Breast epithelium (tissue), 4 donors: ENCODE measurements around the gene LMCD1. TPM values are rescaled to one million over a fixed set of nuclear protein-coding genes. Genes with fewer than 3 reads are reported as not detected.

ENCODE experiments used
- DNase-seq, 2 donors: peaks; one replicate each; pipeline ENCODE4 v3.0.0-alpha.2; 2019; ENCODE audit warnings: low spot score in 2 of 2
- H3K27ac ChIP-seq, 2 donors: fragments of 200-600 bp; sonication (generic) in 1 of 2; one replicate each; pipeline ENCODE4 v1.5.1; 2016 to 2019; ENCODE audit warnings: mild to moderate bottlenecking in 1 of 2
- H3K27me3 ChIP-seq, 2 donors: fragments of 200-600 bp; sonication (generic) in 1 of 2; one replicate each; pipeline versions ENCODE4 v1.5.1 to v1.6.0; 2017 to 2019; ENCODE audit warnings: control low read depth in 1 of 2, mild to moderate bottlenecking in 1 of 2
- H3K36me3 ChIP-seq: fragments of 200-600 bp; one replicate; pipeline ENCODE4 v1.5.1; 2019
- H3K4me1 ChIP-seq, 2 donors: fragments of 200-600 bp; sonication (generic); one replicate each; pipeline ENCODE4 v1.5.1; 2016 to 2019; ENCODE audit warnings: control low read depth in 1 of 2
- H3K4me3 ChIP-seq, 3 donors: fragments of 200-600 bp; sonication (generic); 1 replicate in 2 of 3; 2 replicates in 1 of 3; pipeline ENCODE4 v1.5.1; 2016 to 2019; ENCODE audit warnings: mild to moderate bottlenecking in 3 of 3, moderate library complexity in 2 of 3
- H3K9me3 ChIP-seq, 2 donors: fragments of 200-600 bp; sonication (generic) in 1 of 2; one replicate each; pipeline ENCODE4 v1.5.1; 2016 to 2019; ENCODE audit warnings: control low read depth in 1 of 2
- POLR2A ChIP-seq: fragments of 450-650 bp; IDR thresholded peaks from one replicate; pipeline ENCODE4 v1.6.1; 2016; ENCODE audit warnings: antibody characterized with exemption, mild to moderate bottlenecking, moderate library complexity
- POLR2AphosphoS5 ChIP-seq, 3 donors: sonication (generic); formaldehyde crosslinking; IDR thresholded peaks; one replicate each; pipeline ENCODE4 v1.6.1; 2017; ENCODE audit warnings: antibody characterized with exemption in 3 of 3
- intact Hi-C: fragments of 100-400 bp; cut with DNase I; formaldehyde crosslinking; loops from one replicate; pipeline ENCODE4 v1.15.1; 2023; ENCODE audit warnings: low total_unique reads
- total RNA-seq, 3 donors: library from RNA; depleted of rRNA; stranded (reverse); fragments of >200 nt; gene quantifications; one replicate each; pipeline ENCODE4 v1.1.0, GENCODE V29; 2016
- TF ChIP-seq, protein P1 (sequence below), 3 donors: fragments of 450-650 bp; IDR thresholded peaks; one replicate each; pipeline ENCODE4 v1.5.1; 2016 to 2017; ENCODE audit warnings: antibody characterized with exemption in 3 of 3, mild to moderate bottlenecking in 3 of 3, moderate library complexity in 3 of 3

LMCD1 gene
- total RNA-seq, 3 donors from 2014 or later, result 53.0 to 228 (median 105) TPM

DNA sequence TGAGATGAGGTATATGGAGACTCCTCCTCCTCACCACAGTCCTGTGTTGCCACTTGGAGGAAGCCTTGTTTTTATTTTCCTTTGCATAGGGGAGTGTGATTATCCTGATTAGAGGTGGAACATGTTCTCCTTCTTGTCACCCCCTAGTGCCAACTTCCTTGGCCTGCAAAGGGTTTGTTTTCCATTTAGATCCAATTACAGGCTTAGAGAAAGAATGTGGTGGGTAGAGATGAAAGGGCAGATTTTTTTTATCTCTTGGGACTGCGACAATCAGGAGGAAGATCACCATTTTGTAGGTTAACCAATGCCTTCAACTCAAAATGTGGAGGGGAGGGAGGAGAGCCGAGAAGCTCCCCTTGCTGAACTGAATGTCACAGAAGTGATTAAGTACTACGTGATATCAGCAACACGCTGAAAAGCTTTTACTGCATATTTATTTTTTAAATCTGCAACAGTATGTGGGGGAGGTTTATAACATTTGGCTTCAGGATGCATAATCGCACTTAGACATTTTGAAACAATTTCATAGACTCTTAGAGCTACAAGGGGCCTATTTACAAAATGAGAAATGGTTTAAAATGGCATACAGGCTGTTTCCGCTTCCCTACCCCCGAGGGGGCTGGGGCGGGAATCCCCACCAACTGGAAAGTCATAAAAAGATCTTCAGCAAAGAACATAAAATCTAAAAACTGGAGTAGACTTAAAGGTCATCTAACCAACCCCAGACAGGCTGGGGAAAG lies 2.4 kb downstream of the LMCD1 start:
- Histone ChIP-seq H3K36me3 (no peaks in the 10 kb centered on the region), H3K4me3 (peak overlapping the region; percentile 30 to 50 (median 35)), H3K9me3 (no peaks in the 10 kb centered on the region), H3K4me1 (peaks cover 4 to 21% of the 10 kb centered on the region in 2 donors), H3K27me3 (no peaks in the 10 kb centered on the region), H3K27ac (peak overlapping the region; percentile 67 to 88)
- TF ChIP-seq POLR2AphosphoS5 (IDR thresholded peaks at IDR 0.05) (no peak), POLR2A (no peak)
- TF ChIP-seq, protein P1, sequence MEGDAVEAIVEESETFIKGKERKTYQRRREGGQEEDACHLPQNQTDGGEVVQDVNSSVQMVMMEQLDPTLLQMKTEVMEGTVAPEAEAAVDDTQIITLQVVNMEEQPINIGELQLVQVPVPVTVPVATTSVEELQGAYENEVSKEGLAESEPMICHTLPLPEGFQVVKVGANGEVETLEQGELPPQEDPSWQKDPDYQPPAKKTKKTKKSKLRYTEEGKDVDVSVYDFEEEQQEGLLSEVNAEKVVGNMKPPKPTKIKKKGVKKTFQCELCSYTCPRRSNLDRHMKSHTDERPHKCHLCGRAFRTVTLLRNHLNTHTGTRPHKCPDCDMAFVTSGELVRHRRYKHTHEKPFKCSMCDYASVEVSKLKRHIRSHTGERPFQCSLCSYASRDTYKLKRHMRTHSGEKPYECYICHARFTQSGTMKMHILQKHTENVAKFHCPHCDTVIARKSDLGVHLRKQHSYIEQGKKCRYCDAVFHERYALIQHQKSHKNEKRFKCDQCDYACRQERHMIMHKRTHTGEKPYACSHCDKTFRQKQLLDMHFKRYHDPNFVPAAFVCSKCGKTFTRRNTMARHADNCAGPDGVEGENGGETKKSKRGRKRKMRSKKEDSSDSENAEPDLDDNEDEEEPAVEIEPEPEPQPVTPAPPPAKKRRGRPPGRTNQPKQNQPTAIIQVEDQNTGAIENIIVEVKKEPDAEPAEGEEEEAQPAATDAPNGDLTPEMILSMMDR (IDR thresholded peaks at IDR 0.05), result no peak
- no peak for DNase-seq
- intact Hi-C loops, result no loop called here

DNA sequence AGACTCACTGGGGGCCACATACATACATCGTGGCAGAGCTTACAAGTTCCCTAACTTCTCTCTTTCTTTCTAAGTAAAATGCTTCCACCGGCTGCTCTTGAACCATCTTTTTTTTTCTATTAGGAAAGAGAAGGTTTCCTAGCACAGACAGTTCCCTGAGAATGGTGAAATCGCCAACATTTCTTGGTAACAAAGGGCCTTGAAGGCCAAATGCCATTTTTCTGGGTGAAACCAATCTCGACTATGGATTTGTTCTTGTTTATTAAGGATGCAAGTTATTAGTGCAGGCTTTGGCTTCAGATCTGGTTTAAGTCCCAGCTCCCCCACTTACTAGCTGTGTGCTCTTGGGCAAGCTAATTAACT lies 3.0 kb downstream of the LMCD1 start:
- no peaks in the 10 kb centered on the region for H3K9me3 ChIP-seq
- DNase-seq, result no peak
- H3K27ac ChIP-seq, result peak overlapping the region; percentile 67 to 88
- intact Hi-C loops, result no loop called here
- H3K4me3 ChIP-seq, result peak overlapping the region; percentile 30 to 50 (median 35)
- H3K27me3 ChIP-seq, result no peaks in the 10 kb centered on the region
- H3K36me3 ChIP-seq, result no peaks in the 10 kb centered on the region
- peak in 1 of 3 donors; percentile 28 for TF ChIP-seq POLR2AphosphoS5 (IDR thresholded peaks at IDR 0.05)
- TF ChIP-seq, protein P1 (IDR thresholded peaks at IDR 0.05), result no peak
- H3K4me1 ChIP-seq, result peaks cover 0 to 21% of the 10 kb centered on the region in 2 donors

DNA sequence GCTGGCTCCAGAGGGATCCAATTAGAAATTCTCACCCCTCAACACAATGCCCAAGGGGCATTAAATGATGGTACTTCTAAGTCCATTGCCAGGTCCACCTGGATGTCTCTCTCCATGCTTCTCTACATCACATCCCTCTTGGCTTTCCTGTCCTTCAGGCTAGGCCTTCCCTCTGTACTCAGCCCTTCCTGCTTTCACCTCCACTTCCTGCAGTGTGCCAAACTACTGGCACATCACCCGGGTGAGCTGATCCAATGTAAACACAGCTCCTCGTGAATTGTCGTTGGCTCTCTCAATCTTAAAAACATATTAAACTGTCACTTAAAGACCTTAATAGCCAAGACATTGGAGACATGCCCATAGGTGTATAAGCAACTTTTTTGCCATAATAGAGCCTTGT lies 4.0 kb downstream of the LMCD1 start:
- TF ChIP-seq POLR2AphosphoS5 (IDR thresholded peaks at IDR 0.05), result peak in 1 of 3 donors; percentile 33
- TF ChIP-seq, protein P1 (IDR thresholded peaks at IDR 0.05), result no peak
- TF ChIP-seq POLR2A, result no peak

DNA sequence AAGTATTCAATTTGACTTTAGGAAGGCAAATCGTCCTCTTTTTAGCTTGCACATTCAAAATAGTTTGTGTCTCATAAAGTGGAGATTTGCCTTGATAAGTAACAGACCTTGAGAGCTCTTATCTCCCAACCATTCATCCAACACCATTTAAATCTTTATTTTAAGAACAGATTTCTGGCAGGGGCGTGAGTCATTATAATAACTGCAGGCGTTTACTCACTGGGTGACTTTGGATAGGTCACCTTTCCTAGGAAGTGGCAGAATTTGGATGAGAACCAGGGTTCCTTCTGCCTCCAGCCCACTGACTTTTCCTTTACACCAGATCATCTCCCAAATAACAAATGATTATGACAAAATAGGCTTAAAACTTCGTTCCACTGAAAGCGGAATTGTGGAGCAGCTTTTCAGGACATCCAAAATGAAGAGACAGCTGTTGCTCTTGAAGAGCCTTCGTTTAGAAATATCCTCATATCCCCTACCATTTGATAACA lies 5.0 kb downstream of the LMCD1 start:
- Histone ChIP-seq H3K36me3 (no peaks in the 10 kb centered on the region), H3K9me3 (no peaks in the 10 kb centered on the region), H3K27me3 (no peaks in the 10 kb centered on the region), H3K27ac (peak overlapping the region; percentile 67 to 88), H3K4me1 (peaks cover 0 to 12% of the 10 kb centered on the region in 2 donors), H3K4me3 (no peak overlapping the region)
- no peak for DNase-seq
- TF ChIP-seq POLR2A (no peak), POLR2AphosphoS5 (IDR thresholded peaks at IDR 0.05) (no peak)
- TF ChIP-seq, protein P1 (IDR thresholded peaks at IDR 0.05), result no peak
- intact Hi-C loops, result no loop called here

More for the DNA sequence above, 4.0 kb downstream of the LMCD1 start:
- peaks cover 0 to 12% of the 10 kb centered on the region in 2 donors for H3K4me1 ChIP-seq
- peak in 1 of 2 donors; percentile 55 for DNase-seq
- intact Hi-C loops, result no loop called here
- H3K36me3 ChIP-seq, result no peaks in the 10 kb centered on the region
- H3K27me3 ChIP-seq, result no peaks in the 10 kb centered on the region
- no peak overlapping the region for H3K4me3 ChIP-seq
- H3K27ac ChIP-seq, result peak overlapping the region; percentile 67 to 88
- no peaks in the 10 kb centered on the region for H3K9me3 ChIP-seq

DNA sequence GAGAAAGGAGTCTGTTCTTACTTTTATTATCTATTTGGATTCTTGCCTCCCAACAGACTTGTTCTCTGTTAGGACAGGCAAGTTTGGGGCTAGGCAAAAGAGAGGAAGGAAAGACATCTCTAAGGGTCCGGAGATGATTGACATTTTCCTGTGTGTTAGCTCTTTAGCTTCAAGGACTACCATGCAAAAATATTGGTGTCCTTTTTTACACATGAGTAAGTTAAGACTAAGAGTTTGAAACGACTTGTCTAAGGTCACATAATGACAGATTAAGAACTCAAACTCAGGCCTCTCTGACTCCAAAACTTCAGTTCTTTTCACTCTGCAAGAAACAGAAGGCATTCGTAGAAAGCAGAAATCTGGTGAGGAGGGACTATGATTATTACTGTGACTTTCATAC lies 5.9 kb downstream of the LMCD1 start:
- Histone ChIP-seq H3K27me3 (no peaks in the 10 kb centered on the region), H3K36me3 (no peaks in the 10 kb centered on the region), H3K4me1 (peaks cover 0 to 12% of the 10 kb centered on the region in 2 donors), H3K4me3 (no peak overlapping the region), H3K27ac (no peak overlapping the region), H3K9me3 (no peaks in the 10 kb centered on the region)
- intact Hi-C loops, result no loop called here
- TF ChIP-seq POLR2AphosphoS5 (IDR thresholded peaks at IDR 0.05) (no peak), POLR2A (no peak)
- TF ChIP-seq, protein P1 (IDR thresholded peaks at IDR 0.05), result no peak
- DNase-seq, result no peak
